Natural killer cell (primary cell): ENCODE measurements around the gene GTSF1L. TPM values are rescaled to one million over a fixed set of nuclear protein-coding genes. Genes with fewer than 3 reads are reported as not detected.
A peak's percentile ranks its signal among the peaks of the same experiment; 100 is the strongest.

Experiments used
- ATAC-seq, 3 donors: fragments of 150-1000 bp in 2 of 3; fragments of 200-7000 bp in 1 of 3; cut with Tn5 transposase; 1 replicate in 1 of 3; 2 replicates in 2 of 3; pipeline ENCODE4 v1.10.0; 2021; ENCODE audit warnings: mild to moderate bottlenecking in 2 of 3, moderate library complexity in 2 of 3
- DNase-seq, 2 donors: peaks; one replicate each; pipeline versions ENCODE4 v3.0.0 to v3.0.0-alpha.2; 2013 to 2021; ENCODE audit warnings: mixed read lengths in 1 of 2
- H3K27ac ChIP-seq: one replicate; pipeline ENCODE4 v1.5.1; 2013; ENCODE audit warnings: mild to moderate bottlenecking, low read length
- H3K27me3 ChIP-seq: one replicate; pipeline ENCODE4 v1.6.1; 2013; ENCODE audit warnings: low read length; ENCODE audit not compliant: control insufficient read depth, insufficient read depth
- H3K36me3 ChIP-seq: one replicate; pipeline ENCODE4 v1.6.1; 2013; ENCODE audit warnings: low read length; ENCODE audit not compliant: control insufficient read depth, insufficient read depth
- H3K4me1 ChIP-seq: one replicate; pipeline ENCODE4 v1.6.1; 2013; ENCODE audit warnings: low read length; ENCODE audit not compliant: control insufficient read depth, insufficient read depth
- H3K4me3 ChIP-seq: one replicate; pipeline ENCODE4 v1.5.1; 2013; ENCODE audit warnings: low read length
- H3K9me3 ChIP-seq: one replicate; pipeline ENCODE4 v1.6.1; 2013; ENCODE audit warnings: low read length; ENCODE audit not compliant: control insufficient read depth, insufficient read depth
- H3K27ac Mint-ChIP-seq, 2 donors: one replicate each; pipeline ENCODE4 v1.8.0; 2022; ENCODE audit warnings: mild to moderate bottlenecking in 2 of 2, mixed read lengths in 2 of 2, moderate library complexity in 1 of 2
- H3K27me3 Mint-ChIP-seq, 2 donors: one replicate each; pipeline ENCODE4 v1.8.0; 2022; ENCODE audit warnings: low read depth in 2 of 2, mixed read lengths in 2 of 2
- H3K36me3 Mint-ChIP-seq: one replicate; pipeline ENCODE4 v1.8.0; 2022; ENCODE audit warnings: mixed read lengths
- H3K4me1 Mint-ChIP-seq, 2 donors: one replicate each; pipeline ENCODE4 v1.8.0; 2022; ENCODE audit warnings: mixed read lengths in 2 of 2
- H3K4me3 Mint-ChIP-seq: one replicate; pipeline ENCODE4 v1.8.0; 2022; ENCODE audit warnings: mild to moderate bottlenecking, moderate library complexity, mixed read lengths
- H3K9me3 Mint-ChIP-seq, 2 donors: one replicate each; pipeline ENCODE4 v1.8.0; 2022; ENCODE audit warnings: mixed read lengths in 2 of 2
- CTCF ChIP-seq: fragments of 200-600 bp; IDR thresholded peaks from one replicate; pipeline ENCODE4 v1.8.0; 2022; ENCODE audit warnings: antibody characterized with exemption
- WGBS: methylation state at CpG from one replicate; pipeline ENCODE4 v1.1.7; 2013; ENCODE audit warnings: missing lambda C conversion rate; ENCODE audit not compliant: insufficient coverage; 5-methylcytosine and 5-hydroxymethylcytosine counted together
- intact Hi-C: fragments of 100-400 bp; cut with micrococcal nuclease; formaldehyde crosslinking; loops from one replicate; pipeline ENCODE4 v1.14.2; 2022
- total RNA-seq, 4 donors: library from RNA; stranded (reverse); fragments of 120-200 nt in 1 of 4; gene quantifications; one replicate each; pipeline versions ENCODE4 v1.2.3 to v1.2.4, GENCODE V29; 2013 to 2022

Gene GTSF1L
- total RNA-seq, 3 donors from 2014 or later (not counting 1 experiment from before 2014, with no cell fraction given): not detected

- peak overlapping the region; percentile 66 for H3K4me3 Mint-ChIP-seq
- H3K9me3 ChIP-seq: no peaks in the 10 kb centered on the region
- H3K4me1 ChIP-seq: peaks cover 36% of the 10 kb centered on the region
- H3K27ac ChIP-seq: no peak overlapping the region
- no peaks in the 10 kb centered on the region for H3K36me3 Mint-ChIP-seq
- H3K27me3 ChIP-seq: peaks cover 26% of the 10 kb centered on the region
- no peaks in the 10 kb centered on the region for H3K36me3 ChIP-seq
- peak overlapping the region in 1 of 2 donors; percentile 74 for H3K27ac Mint-ChIP-seq
- H3K9me3 Mint-ChIP-seq: no peaks in the 10 kb centered on the region
- peaks cover 49 to 54% of the 10 kb centered on the region in 2 donors for H3K27me3 Mint-ChIP-seq
- TF ChIP-seq CTCF: no peak
- H3K4me3 ChIP-seq: no peak overlapping the region
- ATAC-seq: no peak
- peaks cover 30 to 38% of the 10 kb centered on the region in 2 donors for H3K4me1 Mint-ChIP-seq
- WGBS: 55% methylated on average over 4 of the region's 4 CpGs
- intact Hi-C loops: no loop called here
- DNase-seq: no peak
These were observed 25.2 kb upstream of the GTSF1L start for GRCh38 chr20:43752051-43752360.

- 17% methylated on average over 10 of the region's 11 CpGs for WGBS
- H3K27ac Mint-ChIP-seq: peak overlapping the region; percentile 24 to 74
These were observed 24.6 kb upstream of the GTSF1L start for GRCh38 chr20:43751167-43752050.

GRCh38 chr20:43750774-43751166, 24.0 kb upstream of the GTSF1L start:
- Mint-ChIP-seq H3K4me3 (no peak overlapping the region), H3K27ac (peak overlapping the region; percentile 24 to 74), H3K9me3 (no peaks in the 10 kb centered on the region), H3K36me3 (no peaks in the 10 kb centered on the region), H3K27me3 (peaks cover 52 to 58% of the 10 kb centered on the region in 2 donors), H3K4me1 (peaks cover 30 to 33% of the 10 kb centered on the region in 2 donors)
- peaks cover 36% of the 10 kb centered on the region for H3K4me1 ChIP-seq
- ATAC-seq (no peak), DNase-seq (no peak)
- no peak overlapping the region for H3K27ac ChIP-seq
- H3K9me3 ChIP-seq: no peaks in the 10 kb centered on the region
- no peaks in the 10 kb centered on the region for H3K36me3 ChIP-seq
- no peak for TF ChIP-seq CTCF
- intact Hi-C loops: loop anchor here (2.0 kb wide), 1 partner anchor 204 kb away; no protein-coding TSS in a partner anchor
- peaks cover 26% of the 10 kb centered on the region for H3K27me3 ChIP-seq
- no peak overlapping the region for H3K4me3 ChIP-seq

More at GRCh38 chr20:43751167-43752050, 24.6 kb upstream of the GTSF1L start:
- Histone ChIP-seq H3K4me1 (peaks cover 36% of the 10 kb centered on the region), H3K36me3 (no peaks in the 10 kb centered on the region), H3K27me3 (peaks cover 26% of the 10 kb centered on the region), H3K9me3 (no peaks in the 10 kb centered on the region), H3K4me3 (no peak overlapping the region), H3K27ac (no peak overlapping the region)
- peak overlapping the region; percentile 30 for H3K4me3 Mint-ChIP-seq
- no peaks in the 10 kb centered on the region for H3K36me3 Mint-ChIP-seq
- TF ChIP-seq CTCF: no peak
- ATAC-seq: peak; percentile 50 to 65 (median 61)
- peaks cover 53 to 57% of the 10 kb centered on the region in 2 donors for H3K27me3 Mint-ChIP-seq
- no peaks in the 10 kb centered on the region for H3K9me3 Mint-ChIP-seq
- H3K4me1 Mint-ChIP-seq: peaks cover 30 to 38% of the 10 kb centered on the region in 2 donors
- intact Hi-C loops: loop anchor here (2.0 kb wide), 1 partner anchor 203 kb away; no protein-coding TSS in a partner anchor
- peak; percentile 21 to 36 for DNase-seq
